Motor neuron (in vitro differentiated cells): ENCODE data around the gene VENTX. TPM values are rescaled to one million over a fixed set of nuclear protein-coding genes. Genes with fewer than 3 reads are reported as not detected.

Source experiments
- ATAC-seq, 8 experiments: fragments of 200-7000 bp; cut with Tn5 transposase; replicated peaks in 6 of 8; 2 replicates each; pipeline ENCODE4 v1.8.0; 2021; ENCODE audit warnings: mild to moderate bottlenecking in 8 of 8, moderate library complexity in 8 of 8
- H3K27ac ChIP-seq, 2 donors: fragments of 250-450 bp; sonication (Bioruptor Pico); 2 replicates each; pipeline ENCODE4 v1.9.0; 2021; ENCODE audit warnings: antibody characterized with exemption in 2 of 2, mild to moderate bottlenecking in 2 of 2, moderate library complexity in 1 of 2
- H3K4me1 ChIP-seq, 2 donors: fragments of 250-450 bp; sonication (Bioruptor Pico); replicated peaks in 1 of 2; 2 replicates each; pipeline ENCODE4 v1.6.1; 2021; ENCODE audit warnings: antibody characterized with exemption in 2 of 2, mild to moderate bottlenecking in 2 of 2, moderate library complexity in 1 of 2
- H3K4me3 ChIP-seq, 5 donors: fragments of 250-450 bp; sonication (Bioruptor Pico); 2 replicates each; pipeline ENCODE4 v1.9.0; 2021; ENCODE audit warnings: antibody characterized with exemption in 5 of 5, mild to moderate bottlenecking in 5 of 5, moderate library complexity in 4 of 5
- WGBS, 10 experiments: fragments of 450-650 bp; shearing (Covaris generic); methylation state at CpG; one replicate each; pipeline ENCODE4 v1.0.0; 2022; 5-methylcytosine and 5-hydroxymethylcytosine counted together
- in situ Hi-C, 9 experiments: fragments of 400-800 bp; cut with MboI; loops; one replicate each; pipeline ENCODE4 v1.15.0; 2021; ENCODE audit warnings: low sequenced_read_pairs in 9 of 9, low pct_unique_long_range_greater_than_20kb in 2 of 9; ENCODE audit not compliant: unreplicated experiment in 9 of 9
- total RNA-seq, 8 experiments: library from RNA; unstranded; fragments of 300-600 nt; gene quantifications; 2 replicates each; pipeline versions ENCODE4 v1.2.3 to v1.2.4, GENCODE V29; 2022

Gene VENTX
- total RNA-seq, 8 experiments from 2014 or later: 0.10 to 0.62 (median 0.20) TPM; not detected in 4

DNA sequence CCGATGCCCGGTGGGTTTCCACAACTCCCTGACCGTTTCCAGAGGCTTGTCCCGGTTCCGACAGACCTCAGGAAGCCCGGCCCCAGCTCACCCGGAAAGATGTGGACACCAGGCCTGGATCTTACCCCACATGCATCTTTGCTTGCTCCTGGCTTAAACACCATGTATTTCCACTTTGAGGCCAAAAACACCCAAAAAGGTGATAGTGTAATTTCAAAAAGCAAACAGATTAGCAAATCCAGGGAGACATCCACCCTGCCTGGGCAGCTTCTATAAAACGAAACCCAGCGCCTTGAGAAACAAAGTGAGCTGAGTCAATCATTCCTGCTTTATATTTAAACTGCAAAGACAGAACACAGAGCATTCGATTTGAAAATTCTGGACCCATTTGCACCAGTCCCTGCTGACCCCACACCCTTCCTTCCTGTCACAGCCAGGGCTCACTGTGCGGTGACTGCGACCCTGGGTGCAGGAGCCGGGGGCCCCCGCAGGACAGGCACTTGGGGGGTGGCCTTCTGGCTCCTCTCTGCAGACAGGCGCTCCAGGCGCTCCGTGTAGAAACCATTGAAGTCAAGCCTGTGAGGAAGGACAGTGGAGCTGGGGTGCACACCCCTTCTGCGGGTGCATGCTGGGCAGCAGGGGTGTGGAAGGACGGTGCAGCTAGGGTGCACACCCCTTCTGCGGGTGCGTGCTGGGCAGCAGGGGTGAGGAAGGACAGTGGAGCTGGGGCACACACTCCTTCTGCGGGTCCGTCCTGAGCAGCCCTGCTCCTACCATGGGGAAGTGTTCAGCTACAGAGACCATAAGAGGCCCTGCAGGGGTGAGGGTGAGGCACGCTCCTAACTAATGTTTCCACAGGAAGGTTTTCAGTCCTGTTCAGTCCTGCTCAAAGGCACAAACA is 41.9 kb downstream of the VENTX start:
- in situ Hi-C loops: loop anchor here in 1 of 9 experiments (25.0 kb wide), 1 partner anchor 342 kb away; the partner anchor contains the start of gene CFAP46
- Histone ChIP-seq H3K27ac (peak overlapping the region in 1 of 2 donors; percentile 78), H3K4me3 (no peak overlapping the region), H3K4me1 (peaks cover 21 to 54% of the 10 kb centered on the region in 2 donors)
- WGBS, 10 experiments: 84 to 95% (median 91%) methylated on average over 4 to 15 of the region's 24 CpGs; no CpG with 5 or more reads in 3 of the 10 experiments
- no peak for ATAC-seq

- in situ Hi-C loops: loop anchor here in 1 of 9 experiments (25.0 kb wide), 1 partner anchor 343 kb away; the partner anchor contains the start of gene CFAP46
- 100% methylated on average over 1 of the region's 10 CpGs; no CpG with 5 or more reads in 8 of the 10 experiments for WGBS, 10 experiments
- Histone ChIP-seq H3K4me1 (peaks cover 18 to 44% of the 10 kb centered on the region in 2 donors), H3K27ac (no peak overlapping the region), H3K4me3 (no peak overlapping the region)
- ATAC-seq: no peak
Measured at GRCh38 chr10:133280391-133281059, 42.9 kb downstream of the VENTX start.

GRCh38 chr10:133281084-133281483 is 43.4 kb downstream of the VENTX start:
- H3K4me3 ChIP-seq: no peak overlapping the region
- no peak overlapping the region for H3K27ac ChIP-seq
- in situ Hi-C loops: loop anchor here in 1 of 9 experiments (25.0 kb wide), 1 partner anchor 344 kb away; the partner anchor contains the start of gene CFAP46
- H3K4me1 ChIP-seq: peaks cover 18 to 38% of the 10 kb centered on the region in 2 donors
- no peak for ATAC-seq
- 91 to 100% methylated on average over 3 to 11 of the region's 15 CpGs; no CpG with 5 or more reads in 8 of the 10 experiments for WGBS, 10 experiments

DNA sequence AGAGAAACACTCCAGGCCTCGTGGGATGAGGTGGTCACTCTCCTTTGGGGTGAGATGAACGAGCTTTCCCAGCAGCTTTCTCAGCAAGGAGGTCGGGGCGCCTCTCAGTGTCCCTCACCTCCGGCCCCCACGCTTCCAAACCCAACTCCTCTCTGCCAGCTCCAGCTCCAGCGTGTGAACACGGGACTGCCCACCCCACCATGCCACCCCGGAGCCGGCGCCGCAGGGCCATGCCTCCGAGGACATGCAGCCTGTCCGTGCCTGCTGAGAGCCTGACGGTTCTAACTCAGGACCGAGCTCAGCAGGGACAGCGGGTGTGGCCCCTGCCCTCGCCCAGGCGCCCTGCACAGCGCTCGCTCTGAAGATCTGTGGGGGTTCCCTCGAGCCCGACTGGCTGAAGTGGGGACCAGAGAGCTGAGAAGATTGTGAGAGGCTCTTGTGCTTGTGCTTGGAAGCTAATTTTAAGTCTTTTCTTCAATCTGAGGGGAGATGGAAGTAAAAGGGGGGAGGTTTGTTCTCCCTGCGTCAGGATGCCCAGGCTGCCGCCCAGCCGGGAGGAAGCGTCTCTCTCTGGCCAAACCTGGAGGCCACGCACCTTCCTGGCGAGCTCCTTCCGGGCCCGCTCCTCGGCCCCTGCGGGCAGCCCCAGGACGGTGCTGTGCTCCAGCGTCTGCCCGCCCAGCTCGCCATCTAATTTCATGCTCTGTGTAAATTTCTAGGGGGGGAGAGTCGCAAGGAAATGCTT is 44.1 kb downstream of the VENTX start:
- peaks cover 17 to 31% of the 10 kb centered on the region in 2 donors for H3K4me1 ChIP-seq
- H3K4me3 ChIP-seq: no peak overlapping the region
- in situ Hi-C loops: loop anchor here in 1 of 9 experiments (25.0 kb wide), 1 partner anchor 344 kb away; the partner anchor contains the start of gene CFAP46
- no peak for ATAC-seq
- 60 to 100% (median 84%) methylated on average over 1 to 8 of the region's 38 CpGs; no CpG with 5 or more reads in 3 of the 10 experiments for WGBS, 10 experiments
- H3K27ac ChIP-seq: no peak overlapping the region

GRCh38 chr10:133282846-133283390 is 45.3 kb downstream of the VENTX start:
- no peak for ATAC-seq
- no peak overlapping the region for H3K27ac ChIP-seq
- H3K4me3 ChIP-seq: no peak overlapping the region
- in situ Hi-C loops: loop anchor here in 1 of 9 experiments (25.0 kb wide), 1 partner anchor 346 kb away; the partner anchor contains the start of gene CFAP46
- H3K4me1 ChIP-seq: peaks cover 13 to 20% of the 10 kb centered on the region in 2 donors
- WGBS, 10 experiments: 76 to 100% (median 88%) methylated on average over 1 to 11 of the region's 24 CpGs; no CpG with 5 or more reads in 4 of the 10 experiments

GRCh38 chr10:133283931-133284330 is 46.3 kb downstream of the VENTX start:
- 90 to 100% (median 96%) methylated on average over 1 to 17 of the region's 24 CpGs; no CpG with 5 or more reads in 5 of the 10 experiments for WGBS, 10 experiments
- H3K27ac ChIP-seq: no peak overlapping the region
- in situ Hi-C loops: loop anchor here in 1 of 9 experiments (25.0 kb wide), 1 partner anchor 347 kb away; the partner anchor contains the start of gene CFAP46
- H3K4me1 ChIP-seq: peaks cover 3 to 10% of the 10 kb centered on the region in 2 donors
- no peak for ATAC-seq
- H3K4me3 ChIP-seq: no peak overlapping the region

DNA sequence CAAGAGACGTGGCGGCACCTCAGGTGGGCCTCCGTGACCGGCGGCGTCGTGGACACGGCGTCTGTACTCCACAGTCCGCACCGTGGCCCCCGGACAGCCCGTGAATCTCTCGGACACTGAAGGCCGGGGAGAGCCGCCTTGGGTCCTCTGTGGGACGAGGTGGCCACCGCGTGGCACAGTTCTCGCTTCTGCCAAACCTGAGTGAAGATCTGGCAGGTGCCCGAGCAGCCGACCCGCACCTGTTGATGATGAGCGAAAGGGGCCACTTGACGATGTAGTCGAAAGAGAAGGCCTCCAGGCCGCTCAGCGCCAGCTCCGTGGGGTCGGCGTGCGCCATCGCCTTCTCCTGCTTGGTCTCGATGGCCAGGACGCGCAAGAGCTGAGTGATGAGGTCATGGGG is 47.6 kb downstream of the VENTX start:
- Histone ChIP-seq H3K4me3 (no peak overlapping the region), H3K4me1 (no peaks in the 10 kb centered on the region), H3K27ac (no peak overlapping the region)
- 95 to 100% (median 99%) methylated on average over 2 to 25 of the region's 36 CpGs; no CpG with 5 or more reads in 3 of the 10 experiments for WGBS, 10 experiments
- in situ Hi-C loops: loop anchor here in 1 of 9 experiments (25.0 kb wide), 1 partner anchor 348 kb away; the partner anchor contains the start of gene CFAP46
- no peak for ATAC-seq

DNA sequence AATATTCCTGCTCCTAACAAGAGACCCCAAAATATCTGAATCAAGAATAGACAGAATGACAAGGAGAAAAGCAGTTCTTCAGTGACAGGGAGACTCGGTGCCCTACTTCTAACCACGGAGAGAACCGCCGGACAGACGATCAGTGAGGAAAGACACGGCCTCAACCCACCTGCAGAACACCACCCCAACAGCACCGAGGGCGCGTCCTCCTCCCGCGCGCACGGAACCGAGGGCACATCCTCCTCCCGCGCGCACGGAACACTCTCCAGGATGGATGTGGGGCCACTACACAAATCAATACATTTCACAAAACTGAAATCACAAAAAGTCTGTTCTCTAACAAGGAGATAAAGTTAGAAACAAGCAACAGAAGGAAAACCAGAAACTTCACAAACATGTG is 48.7 kb downstream of the VENTX start:
- WGBS, 10 experiments: 68 to 100% (median 88%) methylated on average over 2 to 16 of the region's 18 CpGs; no CpG with 5 or more reads in 3 of the 10 experiments
- no peak overlapping the region for H3K4me3 ChIP-seq
- in situ Hi-C loops: loop anchor here in 1 of 9 experiments (25.0 kb wide), 1 partner anchor 349 kb away; the partner anchor contains the start of gene CFAP46
- H3K27ac ChIP-seq: no peak overlapping the region
- no peaks in the 10 kb centered on the region for H3K4me1 ChIP-seq
- ATAC-seq: no peak

DNA sequence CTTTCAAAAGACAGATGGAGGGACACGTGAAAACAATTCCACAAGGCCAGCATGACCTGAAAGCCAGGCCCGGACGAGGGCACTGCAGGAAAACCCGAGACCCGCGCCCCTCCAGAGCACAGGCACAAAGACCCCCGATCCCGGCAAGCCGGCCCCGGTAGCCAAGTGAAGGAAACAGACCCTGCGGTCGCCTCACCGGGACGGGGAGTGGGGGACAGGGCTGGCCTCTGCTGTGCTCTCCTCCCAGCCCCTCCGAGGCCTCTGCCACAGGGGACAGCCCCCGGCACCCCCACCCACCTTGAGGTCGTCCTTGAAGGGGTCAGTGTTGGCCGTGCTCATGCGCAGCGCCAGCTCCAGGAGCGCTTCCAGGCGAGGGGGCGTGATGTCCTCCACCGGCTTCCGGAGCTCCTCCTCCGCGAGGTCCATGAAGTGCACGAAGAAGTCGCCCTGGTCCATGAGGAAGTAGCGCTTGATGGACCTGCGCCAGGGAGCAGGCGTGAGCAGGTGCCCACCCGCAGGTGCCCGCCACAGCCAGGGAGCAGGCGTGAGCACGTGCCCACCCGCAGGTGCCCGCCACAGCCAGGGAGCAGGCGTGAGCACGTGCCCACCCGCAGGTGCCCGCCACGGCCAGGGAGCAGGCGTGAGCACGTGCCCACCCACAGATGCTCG is 50.3 kb downstream of the VENTX start:
- H3K4me1 ChIP-seq: no peaks in the 10 kb centered on the region
- no peak for ATAC-seq
- no peak overlapping the region for H3K4me3 ChIP-seq
- 84 to 100% (median 96%) methylated on average over 1 to 13 of the region's 46 CpGs; no CpG with 5 or more reads in 5 of the 10 experiments for WGBS, 10 experiments
- H3K27ac ChIP-seq: no peak overlapping the region
- in situ Hi-C loops: loop anchor here in 1 of 9 experiments (25.0 kb wide), 1 partner anchor 351 kb away; the partner anchor contains the start of gene CFAP46

DNA sequence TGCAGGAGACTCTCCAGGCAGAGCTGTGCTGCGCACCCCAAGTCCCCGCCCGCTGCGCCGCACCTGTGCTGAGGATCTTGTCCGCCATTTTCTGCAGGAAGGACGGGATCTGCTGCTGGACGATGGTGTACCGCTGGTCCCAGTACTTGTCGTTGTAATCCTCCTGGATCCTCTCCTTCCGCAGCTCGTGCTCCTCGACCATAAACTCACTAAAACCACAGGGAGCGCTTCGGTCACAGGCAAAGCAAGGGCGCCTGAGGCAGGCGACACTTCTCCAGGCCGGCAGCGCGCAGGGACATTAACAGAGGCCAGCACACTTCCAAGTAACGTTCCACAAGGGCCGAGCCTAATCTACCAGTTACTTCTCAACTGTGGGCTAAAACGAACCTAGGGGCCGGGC is 52.1 kb downstream of the VENTX start:
- no peak overlapping the region for H3K4me3 ChIP-seq
- H3K4me1 ChIP-seq: no peaks in the 10 kb centered on the region
- no peak overlapping the region for H3K27ac ChIP-seq
- in situ Hi-C loops: loop anchor here in 1 of 9 experiments (25.0 kb wide), 1 partner anchor 352 kb away; the partner anchor contains the start of gene CFAP46
- 80 to 100% (median 88%) methylated on average over 1 to 7 of the region's 24 CpGs; no CpG with 5 or more reads in 5 of the 10 experiments for WGBS, 10 experiments
- no peak for ATAC-seq
